Stimulated activated CD4-positive, alpha-beta T cell treated with anti-CD3 and anti-CD28 coated beads, Interleukin-2, amount 100 ng/mL, for 48 hours (primary cell): Measurements from ENCODE around the gene GPRASP1.
A peak's percentile ranks its signal among the peaks of the same experiment; 100 is the strongest.
"Not testable (repeated sequence)": the region's sequence is repeated elsewhere in the genome, so short reads cannot be mapped to it uniquely, and the experiment has no call there.

Experiments used
- DNase-seq, 2 donors: peaks; one replicate each; pipeline ENCODE4 v3.0.0-alpha.2; 2020

Gene GPRASP1

GRCh38 chrX:102651242-102652011, at the start of gene GPRASP1:
Gene GPRASP1 (plus strand): TSS chrX:102651483. CDS start chrX:102653914, 2,431 bp downstream.
- DNase-seq = peak in 1 of 2 donors; percentile 6

GRCh38 chrX:102604327-102604726, 47.0 kb upstream of the GPRASP1 start:
- DNase-seq = no peak

GRCh38 chrX:102606115-102606514, 45.2 kb upstream of the GPRASP1 start:
- DNase-seq = no peak

- DNase-seq = no peak
These were observed 40.4 kb upstream of the GPRASP1 start for GRCh38 chrX:102610905-102611304.

DNA sequence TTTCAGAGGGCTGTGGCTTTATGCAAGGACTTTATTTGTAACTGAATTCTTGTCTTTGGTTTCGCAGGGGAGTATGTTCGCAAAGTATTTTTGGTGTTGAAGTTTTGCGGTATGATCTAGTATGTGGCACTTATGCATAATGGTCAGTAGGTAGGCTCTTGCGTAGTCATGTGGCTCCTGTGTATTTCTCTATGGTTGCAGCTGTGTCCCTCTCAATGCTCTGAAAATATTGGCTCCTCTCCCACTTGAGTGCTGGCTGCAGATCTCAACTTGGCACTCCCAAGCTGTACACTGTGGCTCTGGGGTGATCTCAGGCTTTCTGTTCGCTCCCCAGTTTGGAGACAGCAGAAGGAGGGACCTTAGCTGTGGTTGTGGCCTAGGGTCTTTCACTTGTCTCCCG, 27.2 kb upstream of the GPRASP1 start:
- DNase-seq = no peak

DNA sequence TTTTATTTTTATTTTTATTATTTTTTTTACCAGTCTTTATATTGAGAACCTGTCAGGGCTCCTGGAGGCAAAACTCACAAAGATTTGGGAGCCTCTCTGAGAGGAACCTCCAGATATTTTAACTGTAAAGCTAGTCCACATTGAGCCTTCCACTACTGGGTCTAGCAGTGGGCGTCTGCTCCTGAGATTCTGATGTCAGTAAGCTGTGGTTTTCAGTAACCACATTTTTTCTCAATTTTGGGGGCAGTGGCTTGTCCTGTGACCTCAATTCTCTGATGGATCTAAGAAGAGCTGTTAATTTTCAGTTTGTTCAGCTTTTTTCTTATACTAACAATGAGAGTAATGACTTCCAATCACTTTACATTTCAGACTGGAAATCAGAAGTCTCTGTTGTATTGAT, 23.6 kb upstream of the GPRASP1 start:
- no peak for DNase-seq

DNA sequence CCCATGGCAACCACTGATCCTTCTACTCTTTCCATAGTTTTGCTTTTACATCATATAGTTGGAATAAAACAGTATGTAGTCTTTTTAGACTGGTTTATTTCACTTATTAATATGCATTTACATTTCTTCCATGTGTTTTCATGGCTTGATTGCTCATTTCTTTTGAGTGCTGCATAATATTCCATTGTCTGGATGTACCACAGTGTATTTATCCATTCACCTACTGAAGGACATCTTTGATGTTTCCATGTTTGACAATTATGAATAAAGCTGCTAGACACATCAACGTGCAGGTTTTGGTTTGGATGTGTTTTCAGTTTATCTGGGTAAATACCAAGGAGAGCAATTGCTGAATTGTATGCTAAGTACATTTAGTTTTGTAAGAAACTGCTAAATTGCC, 13.7 kb upstream of the GPRASP1 start:
- no peak for DNase-seq

- no peak for DNase-seq
These were observed 411 bp upstream of the GPRASP1 start for GRCh38 chrX:102650903-102651241.

DNA sequence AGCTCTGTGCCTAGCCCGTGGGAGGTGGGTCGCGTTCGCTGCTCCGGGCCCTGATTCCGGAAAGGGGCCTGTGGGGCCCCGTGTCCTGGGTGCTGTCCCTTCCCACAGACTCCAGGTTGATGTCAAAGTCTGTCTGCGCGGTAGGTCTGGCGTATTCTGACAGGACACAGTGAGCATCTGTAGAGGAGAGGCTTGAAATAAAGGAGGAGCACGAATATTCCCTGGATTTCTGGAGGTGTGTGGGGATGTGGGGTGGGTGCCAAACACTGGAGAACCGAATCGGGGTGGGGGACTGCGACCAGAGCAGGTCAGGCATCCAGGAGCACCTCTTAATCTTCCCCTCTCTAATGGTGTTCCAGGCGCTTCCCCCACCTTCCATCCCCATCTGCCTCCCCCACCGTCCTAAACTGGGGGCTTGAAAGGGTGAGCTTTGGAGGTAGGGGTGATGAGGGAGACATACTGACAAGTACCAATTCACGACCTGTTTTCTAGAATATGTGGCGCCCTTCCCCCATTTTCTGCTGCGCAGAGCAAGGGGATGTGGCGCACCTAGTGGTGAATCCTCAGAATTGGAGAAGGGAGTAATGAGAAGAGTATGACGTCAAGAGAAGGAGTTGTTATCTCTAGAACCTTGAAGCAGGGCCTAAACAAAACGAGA, 877 bp downstream of the GPRASP1 start:
- DNase-seq = peak in 1 of 2 donors; percentile 9

- DNase-seq = no peak
These were observed 3.4 kb downstream of the GPRASP1 start for GRCh38 chrX:102654696-102655095.

GRCh38 chrX:102658556-102658955, 7.3 kb downstream of the GPRASP1 start:
- DNase-seq = no peak

GRCh38 chrX:102659790-102660757, 8.8 kb downstream of the GPRASP1 start:
- peak; percentile 67 to 74 for DNase-seq

- DNase-seq = not testable (repeated sequence)
These were observed 12.5 kb downstream of the GPRASP1 start for GRCh38 chrX:102663820-102664219.

- not testable (repeated sequence) for DNase-seq
These were observed 15.8 kb downstream of the GPRASP1 start for GRCh38 chrX:102667034-102667433.

DNA sequence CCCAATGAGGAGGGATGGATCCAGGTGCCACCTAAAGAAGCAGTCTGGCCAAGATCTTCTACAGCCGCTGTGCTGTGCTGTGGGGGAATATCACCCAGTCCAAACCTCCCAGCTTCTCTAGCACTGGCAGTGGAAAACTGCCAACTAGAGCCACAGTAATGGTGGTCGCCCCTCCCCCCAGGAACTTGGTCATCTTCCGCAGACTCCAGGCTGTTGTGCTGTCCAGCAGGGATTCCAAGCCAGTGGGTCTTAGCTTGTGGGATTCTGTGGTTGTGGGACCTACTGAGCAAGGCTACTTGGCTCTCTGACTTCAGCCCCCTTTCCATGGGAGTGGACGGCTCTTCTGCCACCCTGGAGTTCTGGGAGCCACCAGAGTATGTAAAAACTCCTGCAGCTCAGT, 18.2 kb downstream of the GPRASP1 start:
- no peak for DNase-seq

- no peak for DNase-seq
These were observed 21.6 kb downstream of the GPRASP1 start for GRCh38 chrX:102672856-102673255.

DNA sequence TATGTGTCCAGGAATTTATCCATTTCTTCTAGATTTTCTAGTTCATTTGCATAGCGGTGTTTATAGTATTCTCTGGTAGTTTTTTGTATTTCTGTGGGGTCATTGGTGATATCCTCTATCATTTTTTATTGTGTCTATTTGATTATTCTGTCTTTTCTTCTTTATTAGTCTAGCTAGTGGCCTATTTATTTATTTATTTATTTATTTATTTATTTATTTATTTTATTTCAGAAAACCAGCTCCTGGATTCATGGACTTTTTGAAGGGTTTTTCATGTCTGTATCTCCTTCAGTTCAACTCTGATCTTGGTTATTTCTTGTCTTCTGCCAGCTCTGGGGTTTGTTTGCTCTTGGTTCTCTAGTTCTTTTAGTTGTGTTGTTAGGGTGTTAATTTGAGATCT, 26.2 kb downstream of the GPRASP1 start:
- not testable (repeated sequence) for DNase-seq

DNA sequence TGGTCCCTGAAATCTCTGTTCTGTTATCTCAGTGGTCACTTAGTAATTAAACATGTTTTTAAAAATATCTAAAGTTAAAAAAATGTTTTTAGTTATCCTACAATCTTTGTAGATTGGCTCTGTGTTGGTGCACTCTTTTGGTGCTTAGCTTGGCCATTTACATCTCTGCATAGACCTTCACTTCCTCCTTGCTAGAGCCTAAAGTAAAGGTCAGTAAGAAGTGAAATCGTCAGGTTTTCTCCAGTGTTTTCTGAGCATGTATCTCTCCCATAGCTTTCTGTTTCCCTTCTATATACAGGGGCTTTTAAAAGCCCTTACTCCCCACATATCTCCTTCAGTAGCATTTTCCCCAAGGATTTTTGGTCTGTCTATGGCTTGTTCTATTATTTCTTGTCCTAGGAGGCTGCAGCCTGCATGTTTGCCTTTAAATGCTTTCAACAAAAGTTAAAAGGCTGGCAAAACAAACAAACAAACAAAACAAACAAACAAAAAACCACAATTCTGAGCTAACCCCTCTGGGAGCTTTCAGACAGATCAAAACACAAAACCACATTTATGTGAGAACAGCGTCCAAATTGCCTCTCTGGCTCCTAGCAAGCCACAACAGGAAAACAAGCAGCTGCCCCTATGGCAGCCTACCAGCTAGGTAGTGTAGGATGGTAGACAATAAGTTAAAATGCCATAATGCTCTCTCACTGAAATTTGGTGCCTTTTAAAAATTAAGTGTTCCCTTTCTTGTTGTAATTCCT, 33.7 kb downstream of the GPRASP1 start:
- DNase-seq = no peak

DNA sequence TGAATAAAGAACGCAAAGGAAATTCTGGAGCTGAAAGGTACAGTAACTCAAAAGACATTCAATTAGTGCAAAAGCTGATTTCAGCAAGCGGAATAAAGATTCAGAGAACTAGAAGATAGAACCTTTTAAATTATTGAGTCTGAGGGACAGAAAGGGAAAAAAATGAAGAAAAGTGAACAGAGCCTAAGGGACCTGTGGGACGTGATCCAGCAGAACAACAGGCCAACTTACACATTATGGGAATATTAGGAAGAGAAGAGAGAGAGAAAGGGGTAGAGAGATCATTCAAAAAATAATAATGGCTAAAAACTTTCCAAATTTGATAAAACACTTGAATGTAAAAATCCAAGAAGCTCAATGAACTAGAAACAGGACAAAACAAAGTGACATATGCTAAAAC, 43.5 kb downstream of the GPRASP1 start:
- DNase-seq = no peak

DNA sequence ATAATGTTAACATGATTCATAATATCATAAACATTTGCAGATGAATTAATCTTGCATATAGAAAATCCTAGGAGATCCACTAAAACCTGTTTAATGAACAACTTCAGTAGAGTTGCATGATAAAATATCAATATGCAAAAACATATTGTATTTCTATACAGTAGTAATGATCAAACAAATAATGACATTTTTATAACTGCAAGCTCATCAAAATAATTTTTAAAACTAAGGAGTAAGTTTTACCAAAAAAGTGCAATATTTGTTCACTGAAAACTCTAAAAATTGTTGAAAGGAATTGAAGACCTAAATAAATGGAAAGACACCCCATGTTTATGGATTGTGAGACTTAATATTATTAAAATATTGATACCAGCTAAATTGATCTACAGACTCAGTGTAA, 45.0 kb downstream of the GPRASP1 start:
- no peak for DNase-seq

DNA sequence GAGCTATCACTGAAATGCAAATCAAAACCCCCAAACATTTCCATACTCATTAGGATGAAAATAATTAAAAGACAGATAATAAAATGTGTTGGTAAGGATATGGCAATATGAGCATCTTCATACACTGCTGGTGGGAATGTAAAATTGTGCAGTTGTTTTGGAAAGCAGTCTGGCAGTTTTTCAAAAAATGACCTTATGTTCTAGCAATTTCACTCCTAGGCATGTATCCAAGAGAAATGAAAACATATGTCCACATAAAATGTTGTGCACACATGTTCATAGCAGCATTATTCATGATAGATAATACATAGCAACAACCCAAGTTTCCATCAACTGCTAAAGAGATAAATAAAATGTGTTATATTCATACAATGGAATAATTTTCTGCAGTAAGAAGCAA, 46.2 kb downstream of the GPRASP1 start:
- DNase-seq = no peak
